WTC11 (cell line): ENCODE data around the gene CETP. TPM values are rescaled to one million over a fixed set of nuclear protein-coding genes. Genes with fewer than 3 reads are reported as not detected.

Source experiments
- ATAC-seq: fragments of 200-7000 bp; cut with Tn5 transposase; 2 replicates; pipeline ENCODE4 v1.10.0; 2021; ENCODE audit warnings: mild to moderate bottlenecking, moderate library complexity
- CTCF ChIA-PET: fragments of 300-600 bp; sonication (Branson Sonifier 250); formaldehyde crosslinking; loops from one replicate; lab custom pipeline; 2021; ENCODE audit warnings: antibody characterized with exemption; lab: Charles Lee
- POLR2A ChIA-PET: fragments of 350-600 bp; sonication (Branson Sonifier 250); formaldehyde crosslinking; loops from one replicate; lab custom pipeline; 2021; ENCODE audit warnings: antibody characterized with exemption; lab: Charles Lee
- DNase-seq: peaks from one replicate; pipeline ENCODE4 v3.0.0; 2021; ENCODE audit warnings: low spot score
- H3K27ac Mint-ChIP-seq: 2 replicates; pipeline ENCODE4 v1.8.0; 2021; ENCODE audit warnings: mixed read lengths
- H3K27me3 Mint-ChIP-seq: 2 replicates; pipeline ENCODE4 v1.8.0; 2021; ENCODE audit warnings: low read depth, mild to moderate bottlenecking, moderate library complexity, mixed read lengths
- H3K36me3 Mint-ChIP-seq: 2 replicates; pipeline ENCODE4 v1.8.0; 2021; ENCODE audit warnings: mixed read lengths
- H3K4me1 Mint-ChIP-seq: 2 replicates; pipeline ENCODE4 v1.8.0; 2022; ENCODE audit warnings: mixed read lengths
- H3K4me3 Mint-ChIP-seq: 2 replicates; pipeline ENCODE4 v1.8.0; 2021; ENCODE audit warnings: mild to moderate bottlenecking, moderate library complexity, mixed read lengths
- H3K9me3 Mint-ChIP-seq: 2 replicates; pipeline ENCODE4 v1.8.0; 2021; ENCODE audit warnings: mixed read lengths
- AR ChIP-seq: fragments of 250-450 bp; sonication (Bioruptor Pico); IDR thresholded peaks from 2 replicates; pipeline ENCODE4 v1.9.0; 2021; ENCODE audit warnings: mild to moderate bottlenecking
- ARID4B ChIP-seq: sonication (generic); formaldehyde crosslinking; IDR thresholded peaks from 2 replicates; pipeline ENCODE4 v1.8.0; 2023; ENCODE audit warnings: missing genetic modification reagents, mild to moderate bottlenecking, borderline replicate concordance
- CREB1 ChIP-seq: sonication (generic); formaldehyde crosslinking; IDR thresholded peaks from 2 replicates; pipeline ENCODE4 v1.8.0; 2023; ENCODE audit warnings: mild to moderate bottlenecking, missing genetic modification reagents
- ETV6 ChIP-seq: sonication (generic); formaldehyde crosslinking; IDR thresholded peaks from 2 replicates; pipeline ENCODE4 v1.8.1; 2022; ENCODE audit warnings: mild to moderate bottlenecking, missing genetic modification reagents
- JUN ChIP-seq: sonication (generic); formaldehyde crosslinking; IDR thresholded peaks from 2 replicates; pipeline ENCODE4 v1.8.0; 2023; ENCODE audit warnings: mild to moderate bottlenecking, missing genetic modification reagents
- MYBL2 ChIP-seq: sonication (generic); formaldehyde crosslinking; IDR thresholded peaks from 2 replicates; pipeline ENCODE4 v1.8.1; 2023; ENCODE audit warnings: mild to moderate bottlenecking, moderate library complexity, missing genetic modification reagents
- RELA ChIP-seq: sonication (generic); formaldehyde crosslinking; IDR thresholded peaks from 2 replicates; pipeline ENCODE4 v1.8.1; 2022; ENCODE audit warnings: missing genetic modification reagents, mild to moderate bottlenecking, borderline replicate concordance
- TCF7 ChIP-seq: sonication (generic); formaldehyde crosslinking; IDR thresholded peaks from 2 replicates; pipeline ENCODE4 v1.8.0; 2022; ENCODE audit warnings: mild to moderate bottlenecking, low read depth, missing genetic modification reagents, moderate library complexity
- ZBTB21 ChIP-seq: sonication (generic); formaldehyde crosslinking; IDR thresholded peaks from 2 replicates; pipeline ENCODE4 v1.8.1; 2023; ENCODE audit warnings: mild to moderate bottlenecking, missing genetic modification reagents, borderline replicate concordance
- ZNF138 ChIP-seq: sonication (generic); formaldehyde crosslinking; conservative IDR thresholded peaks from 2 replicates; pipeline ENCODE4 v1.8.1; 2022; ENCODE audit warnings: mild to moderate bottlenecking, moderate library complexity, missing genetic modification reagents
- ZNF396 ChIP-seq: fragments of 250-450 bp; sonication (Bioruptor Pico); IDR thresholded peaks from 2 replicates; pipeline ENCODE4 v1.8.0; 2021; ENCODE audit warnings: mild to moderate bottlenecking, moderate library complexity, borderline replicate concordance
- total RNA-seq: library from RNA; stranded (reverse); gene quantifications from 3 replicates; pipeline ENCODE4 v1.2.3, GENCODE V29; 2021
- TF ChIP-seq, protein P1 (sequence below): fragments of 250-450 bp; sonication (Bioruptor Pico); IDR thresholded peaks from 2 replicates; pipeline ENCODE4 v1.8.0; 2021; ENCODE audit warnings: mild to moderate bottlenecking
- TF ChIP-seq, protein P2 (sequence below): sonication (generic); formaldehyde crosslinking; IDR thresholded peaks from 2 replicates; pipeline ENCODE4 v1.8.1; 2022; ENCODE audit warnings: low read depth, mild to moderate bottlenecking, moderate library complexity, missing genetic modification reagents, borderline replicate concordance
- TF ChIP-seq, protein P3 (sequence below): sonication (generic); formaldehyde crosslinking; IDR thresholded peaks from 2 replicates; pipeline ENCODE4 v1.8.1; 2022; ENCODE audit warnings: mild to moderate bottlenecking, missing genetic modification reagents, moderate library complexity, borderline replicate concordance
- TF ChIP-seq, protein P4 (sequence below): sonication (generic); formaldehyde crosslinking; IDR thresholded peaks from 2 replicates; pipeline ENCODE4 v1.8.1; 2022; ENCODE audit warnings: missing genetic modification reagents, borderline replicate concordance
- TF ChIP-seq, protein P5 (sequence below): sonication (generic); formaldehyde crosslinking; IDR thresholded peaks from 2 replicates; pipeline ENCODE4 v1.8.0; 2022; ENCODE audit warnings: mild to moderate bottlenecking, missing genetic modification reagents

The CETP gene
- total RNA-seq, 1 experiment from 2014 or later, result not detected

GRCh38 chr16:56936950-56937349 lies 24.8 kb upstream of the CETP start (continued):
- TF ChIP-seq, protein P1, sequence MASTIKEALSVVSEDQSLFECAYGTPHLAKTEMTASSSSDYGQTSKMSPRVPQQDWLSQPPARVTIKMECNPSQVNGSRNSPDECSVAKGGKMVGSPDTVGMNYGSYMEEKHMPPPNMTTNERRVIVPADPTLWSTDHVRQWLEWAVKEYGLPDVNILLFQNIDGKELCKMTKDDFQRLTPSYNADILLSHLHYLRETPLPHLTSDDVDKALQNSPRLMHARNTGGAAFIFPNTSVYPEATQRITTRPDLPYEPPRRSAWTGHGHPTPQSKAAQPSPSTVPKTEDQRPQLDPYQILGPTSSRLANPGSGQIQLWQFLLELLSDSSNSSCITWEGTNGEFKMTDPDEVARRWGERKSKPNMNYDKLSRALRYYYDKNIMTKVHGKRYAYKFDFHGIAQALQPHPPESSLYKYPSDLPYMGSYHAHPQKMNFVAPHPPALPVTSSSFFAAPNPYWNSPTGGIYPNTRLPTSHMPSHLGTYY (CRISPR knock-in tag), result no peak
- TF ChIP-seq ETV6 (CRISPR knock-in tag) (no peak), ZNF396 (CRISPR knock-in tag) (no peak), ZNF138 (CRISPR knock-in tag) (no peak), JUN (CRISPR knock-in tag) (no peak), AR (CRISPR knock-in tag) (no peak), MYBL2 (CRISPR knock-in tag) (no peak), CREB1 (CRISPR knock-in tag) (no peak), ZBTB21 (CRISPR knock-in tag) (no peak), ARID4B (CRISPR knock-in tag) (no peak), RELA (CRISPR knock-in tag) (no peak), TCF7 (CRISPR knock-in tag) (no peak)
- TF ChIP-seq, protein P2, sequence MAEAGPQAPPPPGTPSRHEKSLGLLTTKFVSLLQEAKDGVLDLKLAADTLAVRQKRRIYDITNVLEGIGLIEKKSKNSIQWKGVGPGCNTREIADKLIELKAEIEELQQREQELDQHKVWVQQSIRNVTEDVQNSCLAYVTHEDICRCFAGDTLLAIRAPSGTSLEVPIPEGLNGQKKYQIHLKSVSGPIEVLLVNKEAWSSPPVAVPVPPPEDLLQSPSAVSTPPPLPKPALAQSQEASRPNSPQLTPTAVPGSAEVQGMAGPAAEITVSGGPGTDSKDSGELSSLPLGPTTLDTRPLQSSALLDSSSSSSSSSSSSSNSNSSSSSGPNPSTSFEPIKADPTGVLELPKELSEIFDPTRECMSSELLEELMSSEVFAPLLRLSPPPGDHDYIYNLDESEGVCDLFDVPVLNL (CRISPR knock-in tag), result no peak

DNA sequence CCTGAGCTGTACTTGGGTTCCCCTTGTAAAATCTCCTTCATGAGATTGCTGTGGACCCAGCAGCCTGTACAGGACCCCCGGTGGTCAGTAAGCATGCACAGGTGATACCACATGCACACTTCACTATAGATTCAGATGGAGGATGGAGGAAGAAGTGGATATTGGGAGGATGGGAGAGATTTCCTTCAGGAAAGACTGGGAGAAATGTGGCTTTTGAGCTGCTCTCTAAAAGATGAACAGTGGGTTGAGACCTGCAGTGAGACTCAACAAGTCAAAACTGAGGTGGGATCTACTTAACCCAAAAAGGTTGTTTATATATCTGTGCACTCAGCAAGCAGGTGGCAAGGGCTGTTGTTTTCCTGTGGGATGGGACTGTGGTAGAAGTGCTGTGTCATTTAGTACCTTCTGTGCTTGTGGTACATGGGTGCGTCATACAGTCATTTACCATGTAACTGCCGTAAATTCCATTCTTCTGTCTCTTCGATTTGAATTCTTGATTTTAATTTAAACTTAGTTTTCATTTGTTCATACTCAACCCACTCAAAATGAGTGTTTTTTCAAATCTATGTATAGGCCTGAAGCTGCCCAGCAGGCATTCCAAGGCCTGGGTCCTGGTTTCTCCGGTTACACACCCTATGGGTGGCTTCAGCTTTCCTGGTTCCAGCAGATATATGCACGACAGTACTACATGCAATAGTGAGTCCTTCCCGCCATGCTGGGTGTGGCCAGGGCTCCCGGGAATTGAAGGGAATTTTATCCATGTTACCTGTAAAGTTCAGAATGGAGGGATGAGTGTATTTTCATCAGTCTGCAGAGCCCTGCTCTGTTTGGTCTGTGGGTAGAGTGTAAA lies 22.9 kb upstream of the CETP start:
- DNase-seq, result no peak
- no peak for ATAC-seq
- peaks cover 6% of the 10 kb centered on the region for H3K4me1 Mint-ChIP-seq
- no peaks in the 10 kb centered on the region for H3K9me3 Mint-ChIP-seq
- H3K36me3 Mint-ChIP-seq, result peaks cover 71% of the 10 kb centered on the region
- ChIA-PET CTCF (no interaction called here), POLR2A (interaction anchor here (0.5 kb wide), 1 partner anchor 241 kb away, joined by 3 read pairs; no protein-coding TSS in a partner anchor)
- no peak overlapping the region for H3K4me3 Mint-ChIP-seq
- H3K27me3 Mint-ChIP-seq, result no peaks in the 10 kb centered on the region
- peak overlapping the region; percentile 71; the same call in 1 of the 2 replicates for H3K27ac Mint-ChIP-seq
- TF ChIP-seq, protein P3, sequence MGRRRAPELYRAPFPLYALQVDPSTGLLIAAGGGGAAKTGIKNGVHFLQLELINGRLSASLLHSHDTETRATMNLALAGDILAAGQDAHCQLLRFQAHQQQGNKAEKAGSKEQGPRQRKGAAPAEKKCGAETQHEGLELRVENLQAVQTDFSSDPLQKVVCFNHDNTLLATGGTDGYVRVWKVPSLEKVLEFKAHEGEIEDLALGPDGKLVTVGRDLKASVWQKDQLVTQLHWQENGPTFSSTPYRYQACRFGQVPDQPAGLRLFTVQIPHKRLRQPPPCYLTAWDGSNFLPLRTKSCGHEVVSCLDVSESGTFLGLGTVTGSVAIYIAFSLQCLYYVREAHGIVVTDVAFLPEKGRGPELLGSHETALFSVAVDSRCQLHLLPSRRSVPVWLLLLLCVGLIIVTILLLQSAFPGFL (CRISPR knock-in tag), result no peak
- TF ChIP-seq, protein P4, sequence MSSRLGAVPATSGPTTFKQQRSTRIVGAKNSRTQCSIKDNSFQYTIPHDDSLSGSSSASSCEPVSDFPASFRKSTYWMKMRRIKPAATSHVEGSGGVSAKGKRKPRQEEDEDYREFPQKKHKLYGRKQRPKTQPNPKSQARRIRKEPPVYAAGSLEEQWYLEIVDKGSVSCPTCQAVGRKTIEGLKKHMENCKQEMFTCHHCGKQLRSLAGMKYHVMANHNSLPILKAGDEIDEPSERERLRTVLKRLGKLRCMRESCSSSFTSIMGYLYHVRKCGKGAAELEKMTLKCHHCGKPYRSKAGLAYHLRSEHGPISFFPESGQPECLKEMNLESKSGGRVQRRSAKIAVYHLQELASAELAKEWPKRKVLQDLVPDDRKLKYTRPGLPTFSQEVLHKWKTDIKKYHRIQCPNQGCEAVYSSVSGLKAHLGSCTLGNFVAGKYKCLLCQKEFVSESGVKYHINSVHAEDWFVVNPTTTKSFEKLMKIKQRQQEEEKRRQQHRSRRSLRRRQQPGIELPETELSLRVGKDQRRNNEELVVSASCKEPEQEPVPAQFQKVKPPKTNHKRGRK (CRISPR knock-in tag), result no peak
- TF ChIP-seq, protein P5, sequence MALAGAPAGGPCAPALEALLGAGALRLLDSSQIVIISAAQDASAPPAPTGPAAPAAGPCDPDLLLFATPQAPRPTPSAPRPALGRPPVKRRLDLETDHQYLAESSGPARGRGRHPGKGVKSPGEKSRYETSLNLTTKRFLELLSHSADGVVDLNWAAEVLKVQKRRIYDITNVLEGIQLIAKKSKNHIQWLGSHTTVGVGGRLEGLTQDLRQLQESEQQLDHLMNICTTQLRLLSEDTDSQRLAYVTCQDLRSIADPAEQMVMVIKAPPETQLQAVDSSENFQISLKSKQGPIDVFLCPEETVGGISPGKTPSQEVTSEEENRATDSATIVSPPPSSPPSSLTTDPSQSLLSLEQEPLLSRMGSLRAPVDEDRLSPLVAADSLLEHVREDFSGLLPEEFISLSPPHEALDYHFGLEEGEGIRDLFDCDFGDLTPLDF (CRISPR knock-in tag), result no peak
